ENCODE results near the gene SATB1. TPM values are rescaled to one million over a fixed set of nuclear protein-coding genes. Genes with fewer than 3 reads are reported as not detected.

The SATB1 gene
- total RNA-seq, 1 experiment from 2014 or later = 16.6 TPM

GRCh38 chr3:18445401-18446148 lies 20.4 kb upstream of the SATB1 start:
- Mint-ChIP-seq H3K4me1 (ENCODE audit: low read depth, unreplicated experiment) (no peaks in the 10 kb centered on the region), H3K36me3 (ENCODE audit: insufficient read depth, unreplicated experiment) (peaks cover 10% of the 10 kb centered on the region), H3K27me3 (ENCODE audit: unreplicated experiment) (peaks cover 21% of the 10 kb centered on the region), H3K4me3 (ENCODE audit: low read depth, unreplicated experiment) (peak overlapping the region; percentile 64), H3K9me3 (ENCODE audit: low read depth, unreplicated experiment) (no peaks in the 10 kb centered on the region), H3K27ac (ENCODE audit: unreplicated experiment) (no peak overlapping the region)
- no peak for TF ChIP-seq CTCF (IDR thresholded peaks at IDR 0.05; ENCODE audit: unreplicated experiment)
- no peak for DNase-seq
- CTCF ChIA-PET = interaction anchor here (1.0 kb wide), 1 partner anchor 312 kb away, joined by 3 read pairs; no protein-coding TSS in a partner anchor
- intact Hi-C loops (cut with micrococcal nuclease; ENCODE audit: unreplicated experiment) = loop anchor here (10.0 kb wide), 1 partner anchor 539 kb away; no protein-coding TSS in a partner anchor
- no TSS peak for BruUV-seq (replicated peaks)

GRCh38 chr3:18444595-18445400 lies 19.7 kb upstream of the SATB1 start:
- DNase-seq = peak; percentile 83
- intact Hi-C loops (cut with micrococcal nuclease; ENCODE audit: unreplicated experiment) = loop anchor here (10.0 kb wide), 1 partner anchor 540 kb away; no protein-coding TSS in a partner anchor
- peak overlapping the region; percentile 81 for H3K27ac Mint-ChIP-seq (ENCODE audit: unreplicated experiment)

GRCh38 chr3:18443665-18444594 lies 18.8 kb upstream of the SATB1 start:
- intact Hi-C loops (cut with micrococcal nuclease; ENCODE audit: unreplicated experiment) = loop anchor here (10.0 kb wide), 1 partner anchor 541 kb away; no protein-coding TSS in a partner anchor
- peak; percentile 26 for DNase-seq
- Mint-ChIP-seq H3K9me3 (ENCODE audit: low read depth, unreplicated experiment) (no peaks in the 10 kb centered on the region), H3K4me3 (ENCODE audit: low read depth, unreplicated experiment) (peak overlapping the region; percentile 91), H3K4me1 (ENCODE audit: low read depth, unreplicated experiment) (no peaks in the 10 kb centered on the region), H3K27me3 (ENCODE audit: unreplicated experiment) (peaks cover 21% of the 10 kb centered on the region), H3K36me3 (ENCODE audit: insufficient read depth, unreplicated experiment) (peaks cover 10% of the 10 kb centered on the region), H3K27ac (ENCODE audit: unreplicated experiment) (peak overlapping the region; percentile 81)
- no TSS peak for BruUV-seq (replicated peaks)
- no peak for TF ChIP-seq CTCF (IDR thresholded peaks at IDR 0.05; ENCODE audit: unreplicated experiment)
- CTCF ChIA-PET = interaction anchor here (1.0 kb wide), 1 partner anchor 314 kb away, joined by 3 read pairs; no protein-coding TSS in a partner anchor

More at GRCh38 chr3:18444595-18445400, 19.7 kb upstream of the SATB1 start:
- no TSS peak for BruUV-seq (replicated peaks)
- TF ChIP-seq CTCF (IDR thresholded peaks at IDR 0.05; ENCODE audit: unreplicated experiment) = no peak
- H3K4me1 Mint-ChIP-seq (ENCODE audit: low read depth, unreplicated experiment) = no peaks in the 10 kb centered on the region
- H3K36me3 Mint-ChIP-seq (ENCODE audit: insufficient read depth, unreplicated experiment) = peaks cover 10% of the 10 kb centered on the region
- no peaks in the 10 kb centered on the region for H3K9me3 Mint-ChIP-seq (ENCODE audit: low read depth, unreplicated experiment)
- CTCF ChIA-PET = interaction anchor here (0.7 to 1.0 kb wide), 2 partner anchors 16 to 313 kb away, joined by 3 read pairs; no protein-coding TSS in a partner anchor
- H3K27me3 Mint-ChIP-seq (ENCODE audit: unreplicated experiment) = peaks cover 21% of the 10 kb centered on the region
- H3K4me3 Mint-ChIP-seq (ENCODE audit: low read depth, unreplicated experiment) = peak overlapping the region; percentile 91

Data from Calu3 (cell line).